GM12878 (cell line): Measurements from ENCODE around the gene RCL1. TPM values are rescaled to one million over a fixed set of nuclear protein-coding genes. Genes with fewer than 3 reads are reported as not detected.

Source experiments
- ATAC-seq: fragments of 200-7000 bp; cut with Tn5 transposase; 3 replicates; pipeline ENCODE4 v1.9.1; 2020; ENCODE audit warnings: mild to moderate bottlenecking, moderate library complexity
- BruUV-seq: library from RNA; stranded (reverse); fragments of 400-500 nt; replicated peaks from 2 replicates; lab custom pipeline; 2021; lab: Mats Ljungman, UMichigan
- CTCF ChIA-PET: fragments of 300-600 bp; sonication (Branson Sonifier 250); formaldehyde crosslinking; extraction: SDS; loops from one replicate; lab custom pipeline; 2021; ENCODE audit warnings: inconsistent platforms; lab: Yijun Ruan, JAX
- POLR2A ChIA-PET: fragments of 350-600 bp; formaldehyde crosslinking; extraction: SDS; loops from one replicate; lab custom pipeline; 2021; ENCODE audit warnings: inconsistent platforms; lab: Charles Lee
- RAD21 ChIA-PET: fragments of 300-600 bp; sonication (Branson Sonifier 250); formaldehyde crosslinking; loops from one replicate; lab custom pipeline; 2023; ENCODE audit warnings: antibody characterized with exemption; ENCODE audit not compliant: unreplicated experiment; lab: Charles Lee
- SMC1A ChIA-PET: fragments of 300-600 bp; sonication (Branson Sonifier 250); formaldehyde crosslinking; loops from one replicate; lab custom pipeline; 2023; ENCODE audit not compliant: unreplicated experiment, uncharacterized antibody; lab: Charles Lee
- DNase-seq: peaks from one replicate; pipeline ENCODE4 v3.0.0-alpha.2; 2011; ENCODE audit warnings: low read depth, low spot score
- FAIRE-seq: peaks from 3 replicates; lab custom pipeline; 2011; peaks lifted over from hg19 to GRCh38; lab: Jason Lieb, UNC
- H2AFZ ChIP-seq: 2 replicates; pipeline ENCODE4 v1.6.0; 2011; ENCODE audit warnings: low read depth, low read length, control low read depth; ENCODE audit not compliant: control insufficient read depth
- H3K27ac ChIP-seq: 2 replicates; pipeline ENCODE4 v1.5.1; 2011; ENCODE audit warnings: control low read depth; ENCODE audit not compliant: control insufficient read depth, insufficient read depth
- H3K27me3 ChIP-seq, 2 experiments: replicated peaks in 1 of 2; 2 replicates each; pipeline versions ENCODE4 v1.6.0 to v1.6.1; 2011; ENCODE audit warnings: low read length in 1 of 2; ENCODE audit not compliant: control insufficient read depth in 2 of 2, insufficient read depth in 2 of 2
- H3K36me3 ChIP-seq, 2 experiments: 2 replicates each; pipeline ENCODE4 v1.5.1; 2011; ENCODE audit warnings: low read length in 1 of 2; ENCODE audit not compliant: control insufficient read depth in 2 of 2, insufficient read depth in 2 of 2
- H3K4me1 ChIP-seq: 2 replicates; pipeline ENCODE4 v1.6.1; 2011; ENCODE audit warnings: mild to moderate bottlenecking, low read length, moderate library complexity, mixed read lengths; ENCODE audit not compliant: control insufficient read depth, insufficient read depth
- H3K4me2 ChIP-seq: 2 replicates; pipeline ENCODE4 v1.6.0; 2011; ENCODE audit warnings: control low read depth; ENCODE audit not compliant: control insufficient read depth, insufficient read depth
- H3K4me3 ChIP-seq: fragments of 200-600 bp; sonication (generic); 2 replicates; pipeline ENCODE4 v1.5.1; 2016
- H3K79me2 ChIP-seq: 2 replicates; pipeline ENCODE4 v1.6.0; 2011; ENCODE audit warnings: low read length; ENCODE audit not compliant: control insufficient read depth, insufficient read depth
- H3K9ac ChIP-seq: 2 replicates; pipeline ENCODE4 v1.8.0; 2011; ENCODE audit warnings: low read length, control low read depth, mixed read lengths; ENCODE audit not compliant: control insufficient read depth, insufficient read depth
- H3K9me3 ChIP-seq: replicated peaks from 3 replicates; pipeline ENCODE4 v1.5.1; 2011; ENCODE audit warnings: mild to moderate bottlenecking, low read length; ENCODE audit not compliant: control insufficient read depth, insufficient read depth
- H4K20me1 ChIP-seq: 2 replicates; pipeline ENCODE4 v1.6.0; 2011; ENCODE audit not compliant: control insufficient read depth, insufficient read depth
- CEBPB ChIP-seq, 2 experiments: fragments of 150-350 bp in 1 of 2; IDR thresholded peaks; 2 replicates each; pipeline ENCODE4 v1.6.1; 2012 to 2014; ENCODE audit warnings: low read depth in 2 of 2, low read length in 2 of 2, borderline replicate concordance in 1 of 2, inconsistent platforms in 1 of 2
- EP300 ChIP-seq, 2 experiments: fragments of 150-350 bp in 1 of 2; IDR thresholded peaks; 2 replicates each; pipeline ENCODE4 v1.6.1; 2011 to 2012; ENCODE audit warnings: low read depth in 2 of 2, low read length in 2 of 2, borderline replicate concordance in 1 of 2, improper control_type of control experiment in 1 of 2, inconsistent platforms in 1 of 2; ENCODE audit not compliant: control insufficient read depth in 1 of 2
- FOXM1 ChIP-seq: IDR thresholded peaks from 2 replicates; pipeline ENCODE4 v1.6.1; 2012; ENCODE audit warnings: low read depth, mild to moderate bottlenecking, inconsistent platforms, low read length, moderate library complexity
- HDAC6 ChIP-seq: fragments of 200-600 bp; sonication (generic); IDR thresholded peaks from one replicate; pipeline ENCODE4 v1.8.0; 2017; ENCODE audit warnings: antibody characterized with exemption; ENCODE audit not compliant: unreplicated experiment
- HDGF ChIP-seq: fragments of 450-650 bp; IDR thresholded peaks from 2 replicates; pipeline ENCODE4 v1.6.1; 2016; ENCODE audit warnings: antibody characterized with exemption
- KLF5 ChIP-seq: fragments of 450-650 bp; IDR thresholded peaks from 2 replicates; pipeline ENCODE4 v1.6.1; 2014; ENCODE audit warnings: mild to moderate bottlenecking; ENCODE audit not compliant: partially characterized antibody
- NRF1 ChIP-seq: conservative IDR thresholded peaks from 2 replicates; pipeline ENCODE4 v1.6.1; 2011; ENCODE audit warnings: mild to moderate bottlenecking, low read depth, low read length, improper control_type of control experiment
- PML ChIP-seq: IDR thresholded peaks from 2 replicates; pipeline ENCODE4 v1.6.1; 2012; ENCODE audit warnings: low read length, inconsistent platforms
- RCOR1 ChIP-seq: conservative IDR thresholded peaks from 2 replicates; pipeline ENCODE4 v1.6.1; 2012; ENCODE audit warnings: low read depth, low read length, improper control_type of control experiment
- RELB ChIP-seq: fragments of 450-650 bp; IDR thresholded peaks from 2 replicates; pipeline ENCODE4 v1.6.1; 2017; ENCODE audit warnings: low read depth, mild to moderate bottlenecking, moderate library complexity
- SRF ChIP-seq, 2 experiments: IDR thresholded peaks; 2 replicates each; pipeline ENCODE4 v1.6.1; 2011; ENCODE audit warnings: low read depth in 2 of 2, low read length in 2 of 2, mild to moderate bottlenecking in 1 of 2, moderate library complexity in 1 of 2
- WGBS: methylation state at CpG from one replicate; pipeline ENCODE4 v1.1.6; 2016; ENCODE audit warnings: low lambda C conversion rate; ENCODE audit not compliant: insufficient replicate concordance, insufficient coverage; ENCODE audit errors: missing lambda C conversion rate; 5-methylcytosine and 5-hydroxymethylcytosine counted together
- in situ Hi-C: fragments of 300-500 bp; cut with MboI; formaldehyde crosslinking; loops from 9 replicates; pipeline ENCODE4 v1.14.3; 2018; ENCODE audit warnings: mixed read lengths
- intact Hi-C: fragments of 100-400 bp; cut with micrococcal nuclease; formaldehyde crosslinking; loops from one replicate; pipeline ENCODE4 v1.14.2; 2022; ENCODE audit not compliant: unreplicated experiment
- polyA plus RNA-seq, 11 experiments: library from polyadenylated mRNA; depleted of rRNA in 4 of 11; unstranded in 6 of 11; stranded (reverse) in 5 of 11; fragments of >200 nt; fragmentation: Nextera tagmentation in 4 of 11; fragmentation: Illumina TruSeq in 1 of 11; extraction: Ambion mirVana in 4 of 11; extraction: Trizol in 1 of 11; gene quantifications; 1 replicate in 1 of 11; 2 replicates in 10 of 11; pipeline versions ENCODE4 v1.2.1 to v1.2.3, GENCODE V29; 2011 to 2016; ENCODE audit warnings: inconsistent platforms in 2 of 11, missing spikeins in 2 of 11, low read depth in 1 of 11
- total RNA-seq, 4 experiments: library from RNA; depleted of rRNA in 3 of 4; stranded (reverse); fragments of >200 nt in 3 of 4; fragmentation: Illumina TruSeq in 1 of 4; extraction: Trizol in 1 of 4; gene quantifications; 2 replicates each; pipeline versions ENCODE4 v1.2.1 to v1.2.3, GENCODE V29; 2013 to 2021
- TF ChIP-seq, protein P1 (sequence below): IDR thresholded peaks from 2 replicates; pipeline ENCODE4 v1.6.1; 2012; ENCODE audit warnings: low read depth, low read length, improper control_type of control experiment
- TF ChIP-seq, protein P2 (sequence below): fragments of 450-650 bp; IDR thresholded peaks from 2 replicates; pipeline ENCODE4 v1.6.1; 2018; ENCODE audit warnings: mild to moderate bottlenecking, low read depth, moderate library complexity; ENCODE audit not compliant: partially characterized antibody
- TF ChIP-seq, protein P3 (sequence below): fragments of 450-650 bp; IDR thresholded peaks from 2 replicates; pipeline ENCODE4 v1.6.1; 2017; ENCODE audit warnings: antibody characterized with exemption, mild to moderate bottlenecking, moderate library complexity

RCL1 gene
- total and polyA plus RNA-seq, 10 of the 15 experiments (the other 5 are each of a cell fraction or from before 2014, with no cell fraction given) = 21.1 to 46.8 (median 30.5) TPM

GRCh38 chr9:4865681-4866080 lies 72.9 kb downstream of the RCL1 start:
- ChIA-PET POLR2A (interaction anchor here (0.6 kb wide), 2 partner anchors 40 to 70 kb away, joined by 3 to 6 read pairs; no protein-coding TSS in a partner anchor), CTCF (interaction anchor here (0.9 to 1.3 kb wide), 4 partner anchors 12 to 107 kb away, joined by 3 to 4 read pairs (median 3); no protein-coding TSS in a partner anchor), SMC1A (interaction anchor here (0.6 to 1.4 kb wide), 8 partner anchors 9 to 123 kb away, joined by 3 to 5 read pairs (median 3); no protein-coding TSS in a partner anchor), RAD21 (interaction anchor here (0.7 kb wide), 1 partner anchor 24 kb away, joined by 4 read pairs; no protein-coding TSS in a partner anchor)
- no peak overlapping the region for H3K4me3 ChIP-seq
- H3K36me3 ChIP-seq = peaks cover 2 to 7% of the 10 kb centered on the region in 2 experiments; a peak in 2 of 4 replicates
- H3K4me1 ChIP-seq = no peaks in the 10 kb centered on the region
- H4K20me1 ChIP-seq = no peaks in the 10 kb centered on the region
- BruUV-seq = no TSS peak
- TF ChIP-seq SRF (IDR thresholded peaks at IDR 0.05; ENCODE audit: low read depth in 2 of 2, low read length in 2 of 2) (no peak), CEBPB (IDR thresholded peaks at IDR 0.05; ENCODE audit: borderline replicate concordance in 1 of 2, low read depth in 2 of 2, low read length in 2 of 2) (no peak), EP300 (IDR thresholded peaks at IDR 0.05; ENCODE audit: borderline replicate concordance in 1 of 2, control insufficient read depth in 1 of 2, low read depth in 2 of 2, low read length in 2 of 2) (no peak), FOXM1 (no peak), HDGF (no peak), RELB (no peak), KLF5 (no peak), HDAC6 (no peak), PML (no peak), RCOR1 (no peak), NRF1 (no peak)
- TF ChIP-seq, protein P1, sequence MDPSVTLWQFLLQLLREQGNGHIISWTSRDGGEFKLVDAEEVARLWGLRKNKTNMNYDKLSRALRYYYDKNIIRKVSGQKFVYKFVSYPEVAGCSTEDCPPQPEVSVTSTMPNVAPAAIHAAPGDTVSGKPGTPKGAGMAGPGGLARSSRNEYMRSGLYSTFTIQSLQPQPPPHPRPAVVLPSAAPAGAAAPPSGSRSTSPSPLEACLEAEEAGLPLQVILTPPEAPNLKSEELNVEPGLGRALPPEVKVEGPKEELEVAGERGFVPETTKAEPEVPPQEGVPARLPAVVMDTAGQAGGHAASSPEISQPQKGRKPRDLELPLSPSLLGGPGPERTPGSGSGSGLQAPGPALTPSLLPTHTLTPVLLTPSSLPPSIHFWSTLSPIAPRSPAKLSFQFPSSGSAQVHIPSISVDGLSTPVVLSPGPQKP = no peak
- TF ChIP-seq, protein P2, sequence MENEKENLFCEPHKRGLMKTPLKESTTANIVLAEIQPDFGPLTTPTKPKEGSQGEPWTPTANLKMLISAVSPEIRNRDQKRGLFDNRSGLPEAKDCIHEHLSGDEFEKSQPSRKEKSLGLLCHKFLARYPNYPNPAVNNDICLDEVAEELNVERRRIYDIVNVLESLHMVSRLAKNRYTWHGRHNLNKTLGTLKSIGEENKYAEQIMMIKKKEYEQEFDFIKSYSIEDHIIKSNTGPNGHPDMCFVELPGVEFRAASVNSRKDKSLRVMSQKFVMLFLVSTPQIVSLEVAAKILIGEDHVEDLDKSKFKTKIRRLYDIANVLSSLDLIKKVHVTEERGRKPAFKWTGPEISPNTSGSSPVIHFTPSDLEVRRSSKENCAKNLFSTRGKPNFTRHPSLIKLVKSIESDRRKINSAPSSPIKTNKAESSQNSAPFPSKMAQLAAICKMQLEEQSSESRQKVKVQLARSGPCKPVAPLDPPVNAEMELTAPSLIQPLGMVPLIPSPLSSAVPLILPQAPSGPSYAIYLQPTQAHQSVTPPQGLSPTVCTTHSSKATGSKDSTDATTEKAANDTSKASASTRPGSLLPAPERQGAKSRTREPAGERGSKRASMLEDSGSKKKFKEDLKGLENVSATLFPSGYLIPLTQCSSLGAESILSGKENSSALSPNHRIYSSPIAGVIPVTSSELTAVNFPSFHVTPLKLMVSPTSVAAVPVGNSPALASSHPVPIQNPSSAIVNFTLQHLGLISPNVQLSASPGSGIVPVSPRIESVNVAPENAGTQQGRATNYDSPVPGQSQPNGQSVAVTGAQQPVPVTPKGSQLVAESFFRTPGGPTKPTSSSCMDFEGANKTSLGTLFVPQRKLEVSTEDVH = no peak
- TF ChIP-seq, protein P3, sequence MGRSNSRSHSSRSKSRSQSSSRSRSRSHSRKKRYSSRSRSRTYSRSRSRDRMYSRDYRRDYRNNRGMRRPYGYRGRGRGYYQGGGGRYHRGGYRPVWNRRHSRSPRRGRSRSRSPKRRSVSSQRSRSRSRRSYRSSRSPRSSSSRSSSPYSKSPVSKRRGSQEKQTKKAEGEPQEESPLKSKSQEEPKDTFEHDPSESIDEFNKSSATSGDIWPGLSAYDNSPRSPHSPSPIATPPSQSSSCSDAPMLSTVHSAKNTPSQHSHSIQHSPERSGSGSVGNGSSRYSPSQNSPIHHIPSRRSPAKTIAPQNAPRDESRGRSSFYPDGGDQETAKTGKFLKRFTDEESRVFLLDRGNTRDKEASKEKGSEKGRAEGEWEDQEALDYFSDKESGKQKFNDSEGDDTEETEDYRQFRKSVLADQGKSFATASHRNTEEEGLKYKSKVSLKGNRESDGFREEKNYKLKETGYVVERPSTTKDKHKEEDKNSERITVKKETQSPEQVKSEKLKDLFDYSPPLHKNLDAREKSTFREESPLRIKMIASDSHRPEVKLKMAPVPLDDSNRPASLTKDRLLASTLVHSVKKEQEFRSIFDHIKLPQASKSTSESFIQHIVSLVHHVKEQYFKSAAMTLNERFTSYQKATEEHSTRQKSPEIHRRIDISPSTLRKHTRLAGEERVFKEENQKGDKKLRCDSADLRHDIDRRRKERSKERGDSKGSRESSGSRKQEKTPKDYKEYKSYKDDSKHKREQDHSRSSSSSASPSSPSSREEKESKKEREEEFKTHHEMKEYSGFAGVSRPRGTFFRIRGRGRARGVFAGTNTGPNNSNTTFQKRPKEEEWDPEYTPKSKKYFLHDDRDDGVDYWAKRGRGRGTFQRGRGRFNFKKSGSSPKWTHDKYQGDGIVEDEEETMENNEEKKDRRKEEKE = no peak
- no peaks in the 10 kb centered on the region for H3K9me3 ChIP-seq
- FAIRE-seq = no peak
- no peaks in the 10 kb centered on the region for H3K27me3 ChIP-seq
- no peak overlapping the region for H2AFZ ChIP-seq
- no peak overlapping the region for H3K27ac ChIP-seq
- no peaks in the 10 kb centered on the region for H3K79me2 ChIP-seq
- WGBS = 90% methylated on average over 7 of the region's 7 CpGs
- H3K4me2 ChIP-seq = no peak overlapping the region
- no peak for ATAC-seq
- H3K9ac ChIP-seq = no peak overlapping the region
- in situ Hi-C loops (no loop called here), intact Hi-C loops (no loop called here)
- no peak for DNase-seq
